Coronary artery (tissue), 2 donors: ENCODE measurements around the gene MYRIP.
A peak's percentile ranks its signal among the peaks of the same experiment; 100 is the strongest.

Source experiments
- DNase-seq: peaks from one replicate; pipeline ENCODE4 v3.0.0-alpha.2; 2017; ENCODE audit warnings: low spot score
- H3K27ac ChIP-seq, 2 donors: fragments of 200-600 bp; sonication (generic); one replicate each; pipeline ENCODE4 v1.5.1; 2016 to 2019
- H3K4me3 ChIP-seq: fragments of 200-600 bp; sonication (generic); 2 replicates; pipeline ENCODE4 v1.5.1; 2016; ENCODE audit warnings: mild to moderate bottlenecking, moderate library complexity
- CTCF ChIP-seq: fragments of 200-600 bp; sonication (generic); IDR thresholded peaks from one replicate; pipeline ENCODE4 v1.5.1; 2019; ENCODE audit warnings: antibody characterized with exemption

MYRIP gene

GRCh38 chr3:40287248-40287647 lies 477.8 kb downstream of the MYRIP start:
- DNase-seq, result no peak
- TF ChIP-seq CTCF, result no peak
- H3K27ac ChIP-seq, result no peak overlapping the region
- no peak overlapping the region for H3K4me3 ChIP-seq

GRCh38 chr3:40290396-40290795 lies 481.0 kb downstream of the MYRIP start:
- no peak overlapping the region for H3K27ac ChIP-seq
- no peak for DNase-seq
- no peak for TF ChIP-seq CTCF
- H3K4me3 ChIP-seq, result no peak overlapping the region

GRCh38 chr3:40291471-40291870 lies 482.1 kb downstream of the MYRIP start:
- no peak overlapping the region for H3K4me3 ChIP-seq
- DNase-seq, result no peak
- H3K27ac ChIP-seq, result no peak overlapping the region
- TF ChIP-seq CTCF, result no peak

- no peak overlapping the region for H3K4me3 ChIP-seq
- TF ChIP-seq CTCF, result no peak
- no peak for DNase-seq
- no peak overlapping the region for H3K27ac ChIP-seq
Measured at GRCh38 chr3:40292637-40293349, 483.4 kb downstream of the MYRIP start.

- no peak overlapping the region for H3K4me3 ChIP-seq
- DNase-seq, result no peak
- no peak for TF ChIP-seq CTCF
- H3K27ac ChIP-seq, result no peak overlapping the region
Measured at GRCh38 chr3:40294434-40294833, 485.0 kb downstream of the MYRIP start.

GRCh38 chr3:40298075-40298474 lies 488.7 kb downstream of the MYRIP start:
- H3K27ac ChIP-seq, result no peak overlapping the region
- no peak for DNase-seq
- no peak for TF ChIP-seq CTCF
- H3K4me3 ChIP-seq, result no peak overlapping the region

GRCh38 chr3:40299130-40299720 lies 489.8 kb downstream of the MYRIP start:
- no peak overlapping the region for H3K4me3 ChIP-seq
- no peak for TF ChIP-seq CTCF
- peak overlapping the region in 1 of 2 donors; percentile 1 for H3K27ac ChIP-seq
- no peak for DNase-seq
